HG03039 (cell line): ENCODE measurements around the gene WBP1.

Experiments used
- ATAC-seq: cut with Tn5 transposase; IDR thresholded peaks from one replicate; pipeline ENCODE4 v1.9.1; 2021; ENCODE audit warnings: mild to moderate bottlenecking, moderate library complexity; ENCODE audit not compliant: unreplicated experiment

Gene WBP1

GRCh38 chr2:74501335-74502071 is 43.3 kb downstream of the WBP1 start:
- no peak for ATAC-seq

GRCh38 chr2:74502147-74502719 is 44.0 kb downstream of the WBP1 start:
- ATAC-seq, result no peak

GRCh38 chr2:74502720-74503505 is 44.7 kb downstream of the WBP1 start:
- ATAC-seq, result peak; percentile 23

GRCh38 chr2:74503506-74504475 is 45.6 kb downstream of the WBP1 start:
- ATAC-seq, result no peak

GRCh38 chr2:74504591-74504990 is 46.4 kb downstream of the WBP1 start:
- no peak for ATAC-seq

GRCh38 chr2:74505448-74506246 is 47.4 kb downstream of the WBP1 start:
- ATAC-seq, result no peak

GRCh38 chr2:74507145-74507925 is 49.1 kb downstream of the WBP1 start, which contains the start of gene PCGF1:
Gene PCGF1, minus strand, starts transcription at chr2:74507695. Its CDS starts 27 bp downstream, at chr2:74507668.
- ATAC-seq, result peak; percentile 86

GRCh38 chr2:74507926-74508520 is 49.8 kb downstream of the WBP1 start:
- ATAC-seq, result no peak

- no peak for ATAC-seq
Measured at GRCh38 chr2:74510272-74510671, 52.0 kb downstream of the WBP1 start.
